SK-MEL-5 (cell line): ENCODE measurements around the gene ZNF12. TPM values are rescaled to one million over a fixed set of nuclear protein-coding genes. Genes with fewer than 3 reads are reported as not detected.

Experiments
- DNase-seq: peaks from one replicate; pipeline ENCODE4 v3.0.0-alpha.2; 2016; ENCODE audit warnings: low read depth, low spot score
- in situ Hi-C: cut with HindIII; loops from 2 replicates; pipeline ENCODE4 v1.10.0; 2016; ENCODE audit warnings: low sequenced_read_pairs, high pct_unique_total_duplicates, low pct_unique_long_range_greater_than_20kb
- total RNA-seq: library from RNA; depleted of rRNA; stranded (reverse); fragments of >200 nt; shearing (Covaris generic); gene quantifications from 2 replicates; pipeline ENCODE4 v1.2.3, GENCODE V29; 2014

ZNF12 gene
- total RNA-seq, 1 experiment from 2014 or later: 44.9 TPM

- no peak for DNase-seq
- in situ Hi-C loops: no loop called here
Measured at GRCh38 chr7:6652446-6653011, 54.2 kb downstream of the ZNF12 start.

DNA sequence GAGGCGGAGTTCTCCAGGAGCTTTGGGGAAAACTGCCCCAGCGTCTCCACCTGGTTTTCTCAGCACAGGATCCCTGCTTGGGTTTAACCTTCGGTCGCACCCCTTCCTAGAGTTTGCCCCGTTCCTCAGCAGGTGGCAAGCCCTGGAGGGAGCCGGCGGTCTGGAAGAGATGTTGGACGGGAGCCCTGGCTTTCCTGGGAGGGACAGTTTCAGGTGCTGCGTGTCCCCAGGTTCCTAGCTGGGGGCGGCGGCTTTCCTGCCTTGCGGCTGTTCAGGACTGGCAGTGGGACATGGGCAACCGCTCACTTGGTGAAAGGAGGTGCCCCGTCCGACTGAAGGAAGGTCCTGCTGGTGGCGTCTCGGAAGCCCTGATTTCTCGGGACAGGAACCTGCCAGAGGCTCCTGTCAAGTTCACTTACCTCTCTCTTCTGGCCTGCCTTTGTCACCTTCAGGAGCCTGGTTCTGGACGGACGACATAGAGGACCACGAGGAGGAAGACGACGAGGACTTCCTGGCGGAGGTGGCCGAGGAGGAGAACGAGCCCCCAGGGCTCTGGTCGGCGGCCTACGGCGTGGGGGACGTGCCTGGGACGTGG is 54.8 kb downstream of the ZNF12 start:
- in situ Hi-C loops: no loop called here
- DNase-seq: no peak

DNA sequence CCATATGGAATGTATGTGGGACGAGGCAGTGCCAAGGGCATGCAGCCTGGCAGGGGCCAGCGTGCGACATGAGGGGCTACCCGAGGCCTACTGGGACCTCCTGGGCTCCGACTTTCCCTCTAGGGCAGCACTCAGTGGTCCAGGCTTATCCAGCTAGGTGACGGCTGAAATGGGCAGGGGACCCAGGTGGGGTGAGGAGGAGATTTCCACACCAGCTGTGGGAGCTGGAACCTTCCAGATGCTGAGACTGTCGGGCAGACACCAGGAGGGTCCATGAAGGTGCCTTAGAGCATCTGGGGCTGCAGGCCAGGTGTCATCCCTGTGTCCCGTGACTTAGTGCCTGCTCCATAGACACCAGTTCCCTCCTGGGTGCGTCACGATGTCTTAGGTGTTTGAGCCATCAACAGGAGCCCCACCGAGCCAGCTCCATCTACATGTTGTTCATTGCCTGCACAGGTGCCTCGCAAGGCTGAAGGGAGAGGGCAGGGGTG is 56.2 kb downstream of the ZNF12 start:
- DNase-seq: no peak
- in situ Hi-C loops: no loop called here

DNA sequence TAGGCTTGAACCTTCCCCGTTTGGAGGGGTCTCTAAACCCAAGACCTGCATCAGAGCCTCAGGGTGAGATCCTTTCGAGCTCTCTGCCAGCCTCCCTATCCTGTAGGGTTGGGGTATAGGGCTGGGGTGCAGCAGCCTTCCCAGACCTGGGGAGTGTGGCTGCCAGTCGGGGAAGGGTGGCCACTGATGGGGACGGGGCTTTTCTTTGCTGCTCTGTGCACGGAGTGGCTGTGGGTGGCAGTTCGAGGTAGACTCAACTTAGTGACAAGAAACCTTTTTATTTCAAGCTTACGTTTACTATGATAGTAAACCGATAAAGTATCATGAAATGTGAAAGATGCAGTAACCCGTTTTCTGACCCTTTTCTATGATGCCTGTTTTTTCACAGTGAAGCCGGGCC is 56.7 kb downstream of the ZNF12 start:
- no peak for DNase-seq
- in situ Hi-C loops: no loop called here

GRCh38 chr7:6649241-6649961 is 57.3 kb downstream of the ZNF12 start:
- no peak for DNase-seq
- in situ Hi-C loops: no loop called here

DNA sequence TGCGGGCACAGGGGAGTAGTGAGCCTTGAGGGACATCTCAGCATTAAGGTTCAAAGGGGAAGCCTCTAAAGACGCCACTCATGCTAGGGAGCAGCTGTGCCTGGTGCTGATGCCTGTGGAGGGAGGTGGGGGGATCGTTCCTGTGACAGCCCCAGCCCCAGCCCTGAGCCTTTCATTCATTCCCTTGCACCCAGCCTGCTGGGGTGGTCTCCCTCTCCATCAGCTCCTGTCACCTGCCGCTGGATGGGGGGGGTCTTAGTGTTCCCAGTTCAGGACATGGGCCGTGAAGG is 58.0 kb downstream of the ZNF12 start:
- DNase-seq: no peak
- in situ Hi-C loops: no loop called here

GRCh38 chr7:6648066-6648814 is 58.5 kb downstream of the ZNF12 start:
- in situ Hi-C loops: no loop called here
- no peak for DNase-seq

GRCh38 chr7:6647541-6647940 is 59.2 kb downstream of the ZNF12 start:
- in situ Hi-C loops: no loop called here
- DNase-seq: no peak

DNA sequence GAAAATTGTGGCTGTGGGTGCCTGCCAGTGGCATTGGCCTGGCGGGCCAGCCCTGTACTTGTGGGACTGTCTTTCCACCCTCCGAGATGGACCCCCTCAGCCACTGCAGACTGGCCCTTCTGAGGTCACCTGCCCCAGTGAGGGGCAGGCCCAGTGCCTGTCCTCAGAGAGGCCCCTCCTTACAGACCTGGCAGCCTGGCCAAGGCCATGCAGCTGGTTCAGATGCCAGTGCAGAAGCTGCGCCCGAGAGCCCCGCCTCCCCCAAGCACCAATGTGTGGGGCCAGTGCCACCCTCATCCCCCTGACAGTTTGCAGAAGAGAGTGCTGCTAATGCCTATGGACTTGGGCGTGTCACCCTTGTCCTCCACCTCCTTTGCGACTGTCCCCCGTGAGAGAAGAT is 59.7 kb downstream of the ZNF12 start:
- DNase-seq: no peak
- in situ Hi-C loops: no loop called here

- no peak for DNase-seq
- in situ Hi-C loops: no loop called here
Measured at GRCh38 chr7:6646465-6646864, 60.3 kb downstream of the ZNF12 start.

GRCh38 chr7:6644728-6645127 is 62.0 kb downstream of the ZNF12 start:
- in situ Hi-C loops: no loop called here
- no peak for DNase-seq

- no peak for DNase-seq
- in situ Hi-C loops: no loop called here
Measured at GRCh38 chr7:6643915-6644625, 62.7 kb downstream of the ZNF12 start.

- DNase-seq: no peak
- in situ Hi-C loops: no loop called here
Measured at GRCh38 chr7:6642861-6643640, 63.7 kb downstream of the ZNF12 start.

DNA sequence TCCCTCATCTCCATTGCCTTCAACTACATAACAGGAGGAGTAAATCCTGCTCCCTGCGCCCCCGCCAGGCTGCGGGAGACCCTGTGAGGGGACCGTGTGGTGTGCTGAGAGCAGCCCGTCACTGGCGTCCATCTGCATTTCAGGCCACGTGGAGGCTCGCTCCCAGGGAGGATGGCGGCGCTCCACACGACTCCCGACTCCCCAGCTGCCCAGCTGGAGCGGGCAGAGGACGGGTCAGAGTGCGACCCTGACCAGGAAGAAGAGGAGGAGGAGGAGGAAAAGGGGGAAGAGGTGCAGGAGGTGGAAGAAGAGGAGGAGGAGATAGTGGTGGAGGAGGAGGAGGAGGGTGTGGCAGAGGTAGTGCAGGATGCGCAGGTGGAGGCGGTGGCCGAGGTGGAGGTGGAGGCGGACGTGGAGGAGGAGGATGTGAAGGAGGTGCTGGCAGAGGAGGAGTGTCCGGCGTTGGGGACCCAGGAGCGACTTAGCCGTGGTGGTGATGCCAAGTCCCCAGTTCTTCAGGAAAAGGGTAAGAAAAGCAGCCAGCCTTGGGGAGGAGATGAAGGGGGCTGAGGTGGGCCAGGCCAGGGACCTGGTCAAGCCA is 64.4 kb downstream of the ZNF12 start:
- in situ Hi-C loops: no loop called here
- DNase-seq: no peak

DNA sequence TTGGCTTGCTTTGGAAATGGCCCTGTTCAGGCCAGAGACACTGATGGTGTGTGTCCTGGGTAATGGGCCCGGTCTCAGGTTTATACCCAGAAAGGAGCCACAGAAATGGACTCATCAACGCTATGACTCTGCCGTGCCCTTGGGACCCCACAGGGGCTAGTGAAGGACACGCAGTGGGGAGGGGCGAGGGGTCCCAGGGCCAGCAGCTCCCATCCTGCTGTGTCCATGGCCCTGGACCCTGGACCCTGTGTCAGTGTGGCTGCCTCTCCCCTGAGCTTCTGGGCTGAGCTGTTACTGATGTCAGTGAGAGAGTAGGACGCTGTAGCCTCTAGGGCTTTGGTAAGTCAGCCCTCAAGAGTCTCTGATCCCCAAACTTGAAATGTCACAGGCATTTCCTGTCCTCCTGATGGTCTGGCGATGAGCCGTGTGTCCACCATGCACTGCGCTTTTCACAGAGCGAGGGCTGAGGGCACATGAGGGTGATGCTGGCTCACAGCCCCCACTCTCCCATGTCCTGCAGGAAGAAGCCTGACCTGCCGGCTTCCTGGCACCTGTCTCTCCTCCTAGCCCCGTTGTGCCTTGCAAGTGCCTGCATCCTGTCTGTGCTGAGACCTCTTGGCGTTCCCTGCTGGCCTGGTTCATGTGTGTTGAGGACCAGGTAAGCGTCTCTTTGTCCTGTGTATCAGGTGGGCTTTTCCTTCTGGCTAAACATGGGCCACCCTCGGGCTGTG is 65.3 kb downstream of the ZNF12 start:
- in situ Hi-C loops: no loop called here
- no peak for DNase-seq

GRCh38 chr7:6640246-6640721 is 66.5 kb downstream of the ZNF12 start:
- DNase-seq: peak; percentile 42
- in situ Hi-C loops: no loop called here
